H9 (cell line): ENCODE data around the gene PITX1. TPM values are rescaled to one million over a fixed set of nuclear protein-coding genes. Genes with fewer than 3 reads are reported as not detected.

Experiments used
- DNase-seq: peaks from one replicate; pipeline ENCODE4 v3.0.0-alpha.2; 2017
- H2AFZ ChIP-seq: one replicate; pipeline ENCODE4 v1.6.1; 2013; ENCODE audit warnings: mild to moderate bottlenecking, low read length, control low read depth, moderate library complexity
- H2AK5ac ChIP-seq: 2 replicates; pipeline ENCODE4 v1.6.1; 2013; ENCODE audit warnings: low read length, control low read depth, mixed read lengths; ENCODE audit not compliant: insufficient read length
- H2BK120ac ChIP-seq: one replicate; pipeline ENCODE4 v1.6.1; 2013; ENCODE audit warnings: low read depth, mild to moderate bottlenecking, low read length, control low read depth, inconsistent platforms; ENCODE audit not compliant: poor library complexity, severe bottlenecking
- H2BK12ac ChIP-seq: 2 replicates; pipeline ENCODE4 v1.6.1; 2013; ENCODE audit warnings: low read length, control low read depth, mixed read lengths, low read depth; ENCODE audit not compliant: insufficient read length
- H2BK15ac ChIP-seq: 2 replicates; pipeline ENCODE4 v1.6.1; 2013; ENCODE audit warnings: low read depth, low read length, control low read depth
- H2BK20ac ChIP-seq: one replicate; pipeline ENCODE4 v1.6.1; 2013; ENCODE audit warnings: low read depth, mild to moderate bottlenecking, low read length, control low read depth, inconsistent platforms; ENCODE audit not compliant: poor library complexity, severe bottlenecking
- H2BK5ac ChIP-seq: 2 replicates; pipeline ENCODE4 v1.6.1; 2013; ENCODE audit warnings: low read length, control low read depth, mixed read lengths; ENCODE audit not compliant: insufficient read length
- H3K14ac ChIP-seq: 2 replicates; pipeline ENCODE4 v1.6.1; 2013; ENCODE audit warnings: low read length, control low read depth; ENCODE audit not compliant: insufficient read depth
- H3K18ac ChIP-seq: 2 replicates; pipeline ENCODE4 v1.6.1; 2013; ENCODE audit warnings: low read depth, mild to moderate bottlenecking, mixed read lengths, low read length, control low read depth; ENCODE audit not compliant: insufficient read length
- H3K23ac ChIP-seq: 2 replicates; pipeline ENCODE4 v1.6.1; 2013; ENCODE audit warnings: low read length, control low read depth, mixed read lengths, low read depth; ENCODE audit not compliant: insufficient read length
- H3K23me2 ChIP-seq: 2 replicates; pipeline ENCODE4 v1.6.1; 2013; ENCODE audit warnings: low read depth, mild to moderate bottlenecking, mixed read lengths, low read length, control low read depth; ENCODE audit not compliant: insufficient read length, poor library complexity, severe bottlenecking
- H3K27ac ChIP-seq: 2 replicates; pipeline ENCODE4 v1.5.1; 2013; ENCODE audit warnings: low read length, control low read depth, mixed read lengths, low read depth; ENCODE audit not compliant: insufficient read length
- H3K27me3 ChIP-seq: 2 replicates; pipeline ENCODE4 v1.6.1; 2013; ENCODE audit warnings: low read length, control low read depth, inconsistent platforms; ENCODE audit not compliant: insufficient read depth
- H3K4ac ChIP-seq: 2 replicates; pipeline ENCODE4 v1.6.1; 2013; ENCODE audit warnings: low read depth, mild to moderate bottlenecking, control low read depth, inconsistent platforms, low read length, moderate library complexity
- H3K4me1 ChIP-seq: 2 replicates; pipeline ENCODE4 v1.6.1; 2013; ENCODE audit warnings: low read length, control low read depth, inconsistent platforms; ENCODE audit not compliant: insufficient read depth
- H3K4me2 ChIP-seq: 2 replicates; pipeline ENCODE4 v1.6.1; 2013; ENCODE audit warnings: low read length, control low read depth, mixed read lengths; ENCODE audit not compliant: insufficient read length, insufficient read depth
- H3K56ac ChIP-seq: 2 replicates; pipeline ENCODE4 v1.6.1; 2013; ENCODE audit warnings: low read depth, mild to moderate bottlenecking, mixed read lengths, low read length, control low read depth; ENCODE audit not compliant: insufficient read length
- H3K79me1 ChIP-seq: 2 replicates; pipeline ENCODE4 v1.6.1; 2013; ENCODE audit warnings: low read depth, mild to moderate bottlenecking, moderate library complexity, low read length, control low read depth, inconsistent platforms; ENCODE audit not compliant: insufficient read depth, poor library complexity, severe bottlenecking
- H3K79me2 ChIP-seq: 2 replicates; pipeline ENCODE4 v1.6.1; 2013; ENCODE audit warnings: low read length, control low read depth, inconsistent platforms; ENCODE audit not compliant: insufficient read depth
- H3K9ac ChIP-seq: 2 replicates; pipeline ENCODE4 v1.6.1; 2013; ENCODE audit warnings: low read length, control low read depth, mixed read lengths; ENCODE audit not compliant: insufficient read length; ENCODE audit errors: extremely low read depth
- H3K9me3 ChIP-seq: one replicate; pipeline ENCODE4 v1.6.1; 2013; ENCODE audit warnings: low read depth, low read length, inconsistent platforms; ENCODE audit not compliant: control insufficient read depth
- H3T11ph ChIP-seq: one replicate; pipeline ENCODE4 v1.6.1; 2013; ENCODE audit warnings: mild to moderate bottlenecking, low read length, control low read depth, inconsistent platforms
- H4K20me1 ChIP-seq: one replicate; pipeline ENCODE4 v1.6.1; 2013; ENCODE audit not compliant: control insufficient read depth, insufficient read length, insufficient read depth
- H4K5ac ChIP-seq: 2 replicates; pipeline ENCODE4 v1.6.1; 2013; ENCODE audit warnings: low read depth, mild to moderate bottlenecking, mixed read lengths, low read length, control low read depth; ENCODE audit not compliant: insufficient read length
- H4K8ac ChIP-seq: replicated peaks from 2 replicates; pipeline ENCODE4 v1.6.1; 2013; ENCODE audit warnings: low read length, control low read depth, mixed read lengths, low read depth; ENCODE audit not compliant: insufficient read length
- H4K91ac ChIP-seq: 2 replicates; pipeline ENCODE4 v1.6.1; 2013; ENCODE audit warnings: low read depth, mild to moderate bottlenecking, moderate library complexity, mixed read lengths, low read length, control low read depth; ENCODE audit not compliant: insufficient read length
- H3K27ac Mint-ChIP-seq, 3 experiments: 2 replicates in 2 of 3; 3 replicates in 1 of 3; pipeline ENCODE4 v1.8.0; 2020 to 2021; ENCODE audit warnings: mixed read lengths in 3 of 3, mild to moderate bottlenecking in 1 of 3, moderate library complexity in 1 of 3
- H3K27me3 Mint-ChIP-seq: 2 replicates; pipeline ENCODE4 v1.8.0; 2021; ENCODE audit warnings: low read depth, mild to moderate bottlenecking, moderate library complexity, mixed read lengths
- H3K36me3 Mint-ChIP-seq, 3 experiments: 2 replicates in 2 of 3; 3 replicates in 1 of 3; pipeline ENCODE4 v1.8.0; 2020 to 2021; ENCODE audit warnings: low read depth in 3 of 3, mixed read lengths in 3 of 3; ENCODE audit not compliant: insufficient read depth in 1 of 3
- H3K4me1 Mint-ChIP-seq, 2 experiments: 2 replicates each; pipeline ENCODE4 v1.8.0; 2020; ENCODE audit warnings: mixed read lengths in 2 of 2
- H3K4me3 Mint-ChIP-seq, 2 experiments: 2 replicates in 1 of 2; 3 replicates in 1 of 2; pipeline ENCODE4 v1.8.0; 2020 to 2021; ENCODE audit warnings: mild to moderate bottlenecking in 2 of 2, mixed read lengths in 2 of 2, moderate library complexity in 1 of 2
- H3K9me3 Mint-ChIP-seq, 2 experiments: 2 replicates in 1 of 2; 3 replicates in 1 of 2; pipeline ENCODE4 v1.8.0; 2020; ENCODE audit warnings: mild to moderate bottlenecking in 2 of 2, mixed read lengths in 2 of 2, moderate library complexity in 1 of 2
- WGBS: extraction: QIAGEN DNeasy Blood & Tissue Kit; methylation state at CpG from one replicate; pipeline ENCODE4 v1.1.7; 2013; ENCODE audit warnings: missing lambda C conversion rate, low lambda C conversion rate, mixed read lengths; ENCODE audit not compliant: insufficient read length; ENCODE audit errors: extremely low coverage; 5-methylcytosine and 5-hydroxymethylcytosine counted together
- total RNA-seq: library from RNA; stranded (reverse); gene quantifications from 2 replicates; pipeline ENCODE4 v1.2.1, GENCODE V29; 2021
- TF ChIP-seq, protein P1 (sequence below): fragments of 200-600 bp; sonication (generic); conservative IDR thresholded peaks from 3 replicates; pipeline ENCODE4 v1.8.0; 2021; ENCODE audit warnings: antibody characterized with exemption, mild to moderate bottlenecking

PITX1 gene
- total RNA-seq, 1 experiment from 2014 or later: not detected

DNA sequence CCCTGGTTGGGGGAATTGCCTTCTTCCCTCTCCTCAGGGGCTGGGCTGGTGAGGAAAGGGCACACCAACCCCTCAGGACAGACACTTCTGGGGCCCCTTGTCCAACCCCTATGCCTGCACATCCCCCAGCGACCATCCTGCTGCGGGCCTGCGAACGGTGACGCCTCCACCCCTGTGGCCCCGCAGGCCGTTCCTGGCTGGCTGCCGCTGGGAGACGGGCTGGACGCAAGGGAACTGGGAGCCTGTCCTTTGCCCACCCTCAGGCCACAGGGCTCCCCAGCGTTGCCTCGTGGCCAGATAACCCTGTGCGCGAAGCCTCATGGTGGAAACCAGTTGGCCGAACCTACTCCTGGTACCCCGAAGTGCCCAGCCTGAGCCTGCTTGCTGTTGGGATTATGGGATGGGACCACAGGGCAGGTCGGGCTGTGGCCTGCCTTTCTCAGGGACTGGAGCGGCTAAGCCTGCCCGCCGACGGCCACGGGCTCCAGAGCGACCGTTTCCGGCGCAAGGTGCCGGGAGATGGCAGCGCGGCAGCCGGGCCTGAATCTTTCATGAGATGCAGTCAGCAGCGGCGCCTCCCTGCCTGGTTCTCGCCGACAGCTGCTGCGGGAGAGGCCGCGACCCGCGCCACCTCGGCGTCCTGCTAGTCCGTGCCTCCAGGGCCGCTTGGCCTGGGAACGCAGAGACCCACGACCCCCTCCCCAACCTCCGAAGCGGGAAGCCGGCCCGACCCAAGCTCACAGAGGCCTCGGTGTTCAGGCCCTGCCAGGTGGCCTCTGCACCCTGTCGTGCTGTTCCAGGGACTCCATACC is 6.5 kb upstream of the PITX1 start:
- no CpG with 5 or more reads among the region's 51 CpGs for WGBS
- H3K4ac ChIP-seq: no peak overlapping the region
- H3K23ac ChIP-seq: no peak overlapping the region
- H3K23me2 ChIP-seq: peaks cover 6% of the 10 kb centered on the region
- no peak overlapping the region for H2BK15ac ChIP-seq
- no peak overlapping the region for H2AK5ac ChIP-seq
- H3K79me1 ChIP-seq: no peaks in the 10 kb centered on the region
- no peak overlapping the region for H2AFZ ChIP-seq
- no peak overlapping the region for H2BK12ac ChIP-seq
- peaks cover 85% of the 10 kb centered on the region for H3K27me3 ChIP-seq
- H3K4me3 Mint-ChIP-seq: peak overlapping the region in 1 of 2 experiments; percentile 80; a peak in 3 of 5 replicates
- no peak overlapping the region for H3K27ac Mint-ChIP-seq
- H3K4me1 Mint-ChIP-seq: peaks cover 2 to 7% of the 10 kb centered on the region in 2 experiments; a peak in 2 of 4 replicates
- H3K9ac ChIP-seq: no peak overlapping the region
- no peak overlapping the region for H4K5ac ChIP-seq
- H3K27ac ChIP-seq: no peak overlapping the region
- no peaks in the 10 kb centered on the region for H4K20me1 ChIP-seq
- peak overlapping the region; percentile 47 for H3K4me2 ChIP-seq
- H3T11ph ChIP-seq: no peak overlapping the region
- no peak overlapping the region for H3K56ac ChIP-seq
- no peak overlapping the region for H2BK5ac ChIP-seq
- no peak overlapping the region for H3K18ac ChIP-seq
- no peaks in the 10 kb centered on the region for H3K4me1 ChIP-seq
- H4K8ac ChIP-seq: no peak overlapping the region
- no peak overlapping the region for H2BK120ac ChIP-seq
- no peak overlapping the region for H3K14ac ChIP-seq
- H3K27me3 Mint-ChIP-seq: peaks cover 98% of the 10 kb centered on the region
- TF ChIP-seq, protein P1, sequence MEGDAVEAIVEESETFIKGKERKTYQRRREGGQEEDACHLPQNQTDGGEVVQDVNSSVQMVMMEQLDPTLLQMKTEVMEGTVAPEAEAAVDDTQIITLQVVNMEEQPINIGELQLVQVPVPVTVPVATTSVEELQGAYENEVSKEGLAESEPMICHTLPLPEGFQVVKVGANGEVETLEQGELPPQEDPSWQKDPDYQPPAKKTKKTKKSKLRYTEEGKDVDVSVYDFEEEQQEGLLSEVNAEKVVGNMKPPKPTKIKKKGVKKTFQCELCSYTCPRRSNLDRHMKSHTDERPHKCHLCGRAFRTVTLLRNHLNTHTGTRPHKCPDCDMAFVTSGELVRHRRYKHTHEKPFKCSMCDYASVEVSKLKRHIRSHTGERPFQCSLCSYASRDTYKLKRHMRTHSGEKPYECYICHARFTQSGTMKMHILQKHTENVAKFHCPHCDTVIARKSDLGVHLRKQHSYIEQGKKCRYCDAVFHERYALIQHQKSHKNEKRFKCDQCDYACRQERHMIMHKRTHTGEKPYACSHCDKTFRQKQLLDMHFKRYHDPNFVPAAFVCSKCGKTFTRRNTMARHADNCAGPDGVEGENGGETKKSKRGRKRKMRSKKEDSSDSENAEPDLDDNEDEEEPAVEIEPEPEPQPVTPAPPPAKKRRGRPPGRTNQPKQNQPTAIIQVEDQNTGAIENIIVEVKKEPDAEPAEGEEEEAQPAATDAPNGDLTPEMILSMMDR: no peak
- no peak overlapping the region for H2BK20ac ChIP-seq
- no peak overlapping the region for H4K91ac ChIP-seq
- H3K9me3 Mint-ChIP-seq: peaks cover 0 to 5% of the 10 kb centered on the region in 2 experiments; a peak in 3 of 5 replicates
- H3K9me3 ChIP-seq: no peaks in the 10 kb centered on the region
- DNase-seq: peak; percentile 66
- no peaks in the 10 kb centered on the region; a peak in 1 of 7 replicates for H3K36me3 Mint-ChIP-seq
- H3K79me2 ChIP-seq: no peaks in the 10 kb centered on the region
